Right hindlimb (tissue), 1 donor: ENCODE measurements around the gene PDE6D.

Source experiments
- DNase-seq: peaks from one replicate; pipeline ENCODE4 v3.0.0-alpha.2; 2018

PDE6D gene

DNA sequence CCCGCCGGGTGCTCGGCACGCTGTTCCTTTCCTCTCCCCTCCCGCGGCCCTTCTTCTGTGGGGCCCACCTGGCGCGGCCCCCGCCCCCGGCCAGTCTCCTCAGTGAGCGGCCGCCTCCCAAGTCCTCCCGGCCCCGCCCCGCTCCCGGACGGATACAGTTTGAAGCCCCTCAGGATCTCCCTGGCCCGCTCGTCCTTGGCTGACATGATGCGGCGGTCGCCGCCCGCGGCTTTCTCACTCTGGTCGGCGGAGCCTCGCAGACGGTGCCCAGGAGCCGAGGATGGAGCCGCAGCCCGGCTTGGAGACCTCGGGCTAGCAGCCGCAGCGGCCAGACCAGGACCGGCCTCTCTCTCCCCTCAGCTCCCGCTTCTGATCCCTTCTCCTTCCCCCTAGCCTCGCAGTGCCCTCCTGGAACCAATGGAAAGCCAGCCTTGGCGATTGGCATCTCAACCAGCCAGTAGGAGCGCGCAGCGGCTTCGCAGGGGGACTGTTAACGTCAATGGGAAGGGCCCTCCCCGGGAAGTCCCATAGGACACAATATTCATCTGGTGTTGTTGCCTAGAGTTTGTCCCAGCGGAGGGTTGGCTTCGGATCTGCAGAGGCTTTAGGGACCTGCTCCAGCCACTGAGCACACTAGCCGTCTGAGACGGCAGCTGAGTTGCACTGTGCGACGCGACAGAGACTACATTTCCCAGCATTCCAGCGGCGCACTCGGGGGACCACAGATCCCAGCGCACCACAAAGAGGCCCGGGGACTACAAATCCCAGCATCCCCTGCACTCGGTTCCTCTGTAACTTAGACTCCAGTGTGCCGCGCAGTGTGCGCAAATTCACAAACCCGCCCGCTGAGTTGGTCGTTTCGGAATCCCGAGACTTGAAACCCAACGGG is at the start of gene PDE6D:
Gene PDE6D, minus strand, starts transcription at position 374 of the 889 bp plus-strand sequence. Its CDS starts 168 bp downstream, at position 206.
- DNase-seq: peak; percentile 99

DNA sequence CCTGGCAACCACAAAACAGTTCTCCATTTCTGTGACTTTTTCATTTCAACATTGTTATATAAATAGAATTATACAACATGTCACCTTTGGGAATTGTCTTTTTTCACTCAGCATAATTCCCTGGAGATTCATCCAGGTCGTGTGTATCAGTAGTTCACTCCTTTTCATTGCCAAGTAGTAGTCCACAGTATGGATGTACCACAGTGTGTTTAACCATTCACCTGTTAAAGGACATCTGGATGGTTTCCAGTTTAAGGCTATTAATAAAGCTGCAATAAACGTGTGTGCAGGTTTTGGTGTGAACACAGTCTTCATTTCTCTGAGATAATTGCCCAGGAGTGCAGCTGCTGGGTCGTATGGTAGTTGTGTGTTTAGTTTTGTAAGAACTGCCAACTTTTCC is 40.8 kb upstream of the PDE6D start:
- no peak for DNase-seq

DNA sequence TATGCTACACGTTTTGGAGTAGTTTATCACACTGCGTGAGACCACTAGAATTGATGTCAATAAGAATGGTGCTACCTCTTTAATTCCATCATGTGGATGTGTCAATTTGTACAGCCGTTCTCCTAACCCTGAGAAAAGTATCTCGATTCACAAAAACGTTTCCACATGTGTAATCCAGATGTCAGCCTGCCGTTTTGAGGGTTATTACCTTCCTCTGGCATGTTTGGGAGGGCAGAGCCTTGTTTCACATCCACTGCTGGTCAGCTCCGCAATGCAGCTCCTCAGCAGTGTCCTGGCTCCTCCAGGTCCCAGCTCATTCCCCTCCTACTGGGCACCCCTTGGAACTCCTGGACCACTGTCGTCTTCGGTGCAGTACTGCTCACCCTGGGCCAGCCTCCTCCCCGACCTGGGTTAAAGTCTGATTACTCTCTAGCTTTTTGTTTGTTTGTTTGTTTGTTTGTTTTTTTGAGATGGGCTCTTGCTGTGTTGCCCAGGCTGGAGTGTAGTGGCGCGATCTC is 39.8 kb upstream of the PDE6D start:
- DNase-seq: no peak

DNA sequence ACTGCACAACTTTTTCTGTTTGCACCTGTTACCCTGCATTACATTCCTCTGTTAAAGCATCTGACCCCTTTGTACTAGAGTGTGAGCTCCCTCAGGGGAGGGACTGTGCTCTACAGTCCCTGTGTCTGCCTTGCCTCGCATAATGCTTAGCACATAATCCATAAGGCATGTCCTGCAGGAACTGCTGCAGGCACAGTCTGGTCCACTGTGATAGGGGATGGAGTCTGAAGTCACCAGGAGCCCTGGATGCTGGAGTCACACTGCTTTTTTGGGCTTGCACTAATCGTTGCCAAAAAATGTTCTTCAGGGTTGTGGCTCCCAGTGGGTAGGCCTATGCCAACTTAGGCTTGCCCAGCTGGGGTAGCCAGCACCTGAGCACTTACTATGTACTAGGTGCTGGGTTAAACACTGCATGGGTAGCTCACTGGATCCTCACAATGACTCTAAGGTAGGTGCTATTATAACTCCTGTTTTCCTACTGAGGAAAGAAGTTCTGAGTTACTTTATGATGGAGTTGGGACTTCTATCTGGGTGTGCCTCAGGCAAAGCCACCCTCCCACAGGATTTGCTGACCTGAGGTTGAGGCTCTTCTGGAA is 38.5 kb upstream of the PDE6D start:
- DNase-seq: no peak

DNA sequence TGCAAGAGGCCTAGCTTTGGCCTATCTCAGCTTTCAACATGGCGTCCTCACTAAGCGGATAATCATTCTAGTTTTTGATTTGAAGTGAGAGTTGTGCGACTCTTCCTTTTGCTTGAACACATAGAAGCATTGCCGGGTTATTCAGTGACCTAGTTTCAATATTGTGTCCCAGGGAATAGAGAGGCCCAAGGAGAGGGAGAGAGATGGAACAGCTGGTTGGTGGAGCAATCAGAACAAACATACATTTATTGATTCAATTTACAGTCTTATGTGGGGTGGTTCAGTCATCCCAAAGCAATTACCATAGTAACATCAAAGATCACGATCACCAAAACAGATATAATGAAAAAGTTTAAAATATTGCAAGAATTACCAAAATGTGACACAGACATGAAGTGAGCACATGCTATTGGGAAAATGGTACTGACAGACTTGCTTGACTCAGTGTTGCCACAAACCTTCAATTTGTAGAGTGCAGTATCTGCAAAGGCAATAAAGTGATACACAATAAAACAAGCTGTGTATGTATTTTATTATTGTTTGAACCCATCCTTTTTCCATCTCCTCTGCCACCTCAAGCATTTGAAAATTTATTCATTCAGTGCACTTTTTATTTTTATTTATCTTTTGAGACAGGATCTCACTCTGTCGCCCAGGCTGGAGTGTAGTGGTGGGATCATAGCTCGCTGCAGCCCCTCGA is 35.4 kb upstream of the PDE6D start:
- no peak for DNase-seq

DNA sequence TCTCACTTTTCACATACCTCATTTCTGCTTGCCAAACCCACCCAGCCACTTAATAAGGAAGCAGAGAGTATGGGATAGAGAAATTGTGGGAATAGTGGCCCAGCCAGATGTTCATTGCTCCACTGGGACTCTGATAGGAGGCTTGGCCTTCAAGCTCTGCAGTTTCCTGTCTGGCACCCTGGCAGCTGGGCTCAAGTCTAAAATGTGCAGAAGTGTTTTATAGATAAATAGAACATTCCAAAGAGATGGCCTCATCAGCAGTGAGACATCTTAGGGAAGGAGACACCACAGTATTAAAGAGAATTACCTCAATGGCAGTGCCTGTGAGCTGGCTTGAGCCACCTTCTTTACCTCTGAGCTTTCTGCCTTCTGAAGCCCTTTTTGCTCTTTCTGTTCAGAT is 29.8 kb upstream of the PDE6D start:
- no peak for DNase-seq

DNA sequence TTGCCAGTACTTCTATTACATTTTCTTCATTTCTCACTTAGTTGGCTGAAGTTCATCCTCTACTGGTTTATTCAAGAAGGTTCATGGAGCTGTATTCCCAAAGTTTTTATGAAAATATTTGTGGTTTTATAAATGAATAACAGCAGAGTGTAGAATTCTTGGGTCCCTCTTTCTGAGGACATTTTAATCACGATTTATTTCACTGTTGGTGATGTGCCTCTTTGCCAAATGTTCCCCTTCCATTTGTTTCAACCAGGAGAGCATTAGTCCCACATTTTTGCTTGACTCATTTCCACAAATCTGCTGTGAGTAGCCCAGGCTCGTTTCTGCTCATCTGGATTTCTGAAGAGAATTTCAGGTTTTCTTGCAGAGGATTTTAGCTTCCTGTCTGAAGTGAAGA is 25.9 kb upstream of the PDE6D start:
- DNase-seq: no peak

DNA sequence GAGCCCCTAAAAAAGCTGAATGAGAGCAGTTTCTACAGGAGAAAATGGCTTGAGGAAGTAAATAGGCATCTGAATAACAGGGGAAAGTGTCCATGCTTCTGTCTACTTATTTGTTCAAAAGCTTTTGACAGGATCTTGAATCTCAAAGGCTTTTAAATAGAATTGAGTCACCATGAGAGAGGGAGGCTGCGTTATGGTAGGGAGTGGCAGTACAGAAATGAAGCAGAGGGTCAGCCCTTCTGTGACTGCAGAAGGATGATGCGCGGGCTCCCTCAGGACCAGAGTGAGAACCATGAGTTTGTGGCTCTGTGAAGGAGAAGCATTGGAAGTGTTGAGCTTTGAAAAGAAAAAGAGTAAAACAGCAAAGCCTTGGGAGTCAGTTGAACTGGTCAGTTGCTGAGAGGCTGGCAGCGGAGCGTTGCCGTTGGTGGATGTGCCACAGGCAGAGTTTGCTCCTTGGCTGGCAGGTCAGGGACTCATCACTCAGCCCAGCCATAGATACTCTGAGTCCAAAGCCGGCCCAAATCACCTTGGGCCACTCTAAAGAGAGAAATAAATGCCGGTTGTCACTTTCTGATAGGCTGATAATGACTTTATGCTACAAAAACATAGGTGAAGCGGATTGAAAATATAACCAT is 22.5 kb upstream of the PDE6D start:
- DNase-seq: no peak

DNA sequence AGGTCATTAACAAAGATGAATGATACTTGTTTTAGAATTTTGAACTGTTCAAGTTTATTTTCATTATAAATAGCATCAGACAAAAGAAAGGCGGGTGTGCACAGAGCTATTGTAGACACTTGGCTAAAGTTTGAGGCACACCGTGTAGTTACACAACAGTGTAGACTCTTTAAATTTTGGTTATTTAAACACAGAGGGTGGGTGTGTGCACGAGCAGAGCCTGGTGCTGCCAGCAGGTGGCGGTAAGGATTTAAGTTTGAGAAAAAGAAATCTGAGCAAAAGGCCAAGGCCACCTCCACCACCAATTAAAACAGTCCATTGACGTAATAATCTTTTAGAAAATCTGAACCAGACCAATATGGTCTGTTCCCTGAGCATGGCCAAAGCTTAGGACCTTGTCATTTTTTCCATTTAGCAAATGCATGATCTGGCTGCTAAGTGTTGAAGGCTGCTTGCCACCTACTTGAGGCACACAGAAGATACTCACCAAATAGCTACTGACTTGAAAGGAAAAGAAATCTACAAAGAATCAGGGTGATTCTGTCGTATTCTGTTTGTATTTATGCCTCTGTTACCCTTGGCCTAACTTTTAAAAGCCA is 19.5 kb upstream of the PDE6D start:
- DNase-seq: no peak

DNA sequence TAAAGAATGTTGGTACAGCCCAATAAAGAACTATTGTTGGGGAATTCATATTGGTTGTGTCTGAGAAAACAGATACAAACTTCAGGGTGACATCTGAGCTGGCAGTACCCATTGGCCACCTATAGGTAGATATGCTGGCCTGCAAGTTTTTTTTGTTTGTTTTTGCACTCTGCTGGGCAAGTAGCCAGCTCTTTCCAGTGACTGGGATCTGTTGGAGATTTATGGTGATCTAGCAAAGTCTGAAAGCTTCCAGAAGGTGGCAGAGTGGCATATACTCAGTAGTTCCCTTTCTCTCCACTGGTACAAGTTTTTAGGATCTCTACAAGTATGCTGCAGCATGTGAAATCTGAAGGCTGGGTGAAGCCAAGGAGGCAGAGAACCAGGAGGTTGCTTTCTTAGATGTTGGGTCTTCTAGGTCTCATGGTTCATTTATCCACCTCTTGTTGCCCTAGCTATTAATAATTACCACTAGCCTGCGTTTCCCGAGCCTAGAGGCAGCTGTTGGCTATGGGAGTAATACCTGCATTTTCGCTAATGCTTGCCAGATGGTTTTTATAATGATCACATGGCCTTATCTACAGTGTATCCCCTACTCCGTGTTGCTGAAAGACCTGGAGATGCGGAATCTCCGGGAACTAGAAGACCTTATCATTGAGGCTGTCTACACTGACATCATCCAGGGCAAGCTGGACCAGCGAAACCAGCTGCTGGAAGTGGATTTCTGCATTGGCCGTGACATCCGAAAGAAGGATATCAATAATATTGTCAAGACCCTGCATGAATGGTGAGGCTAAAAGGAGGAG is 14.6 kb upstream of the PDE6D start:
- no peak for DNase-seq

DNA sequence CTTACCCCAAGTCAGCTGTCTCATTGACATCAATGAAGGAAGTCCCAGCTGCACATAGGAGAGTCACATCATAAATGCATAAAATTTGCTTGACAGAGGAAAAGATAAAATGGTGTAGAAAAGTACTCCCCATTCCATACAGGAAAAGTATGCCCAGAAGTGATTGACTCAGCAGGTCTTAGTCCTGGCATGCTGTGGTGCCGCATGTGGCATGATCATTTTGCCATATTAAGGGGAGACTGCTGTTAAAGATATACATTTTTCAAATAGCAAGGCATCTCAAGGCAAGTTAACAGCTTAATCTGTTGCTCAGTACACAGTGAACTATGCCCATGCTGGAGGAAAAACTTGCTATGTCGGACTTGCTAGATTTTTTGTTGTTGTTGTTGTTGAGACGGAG is 13.3 kb upstream of the PDE6D start:
- no peak for DNase-seq

DNA sequence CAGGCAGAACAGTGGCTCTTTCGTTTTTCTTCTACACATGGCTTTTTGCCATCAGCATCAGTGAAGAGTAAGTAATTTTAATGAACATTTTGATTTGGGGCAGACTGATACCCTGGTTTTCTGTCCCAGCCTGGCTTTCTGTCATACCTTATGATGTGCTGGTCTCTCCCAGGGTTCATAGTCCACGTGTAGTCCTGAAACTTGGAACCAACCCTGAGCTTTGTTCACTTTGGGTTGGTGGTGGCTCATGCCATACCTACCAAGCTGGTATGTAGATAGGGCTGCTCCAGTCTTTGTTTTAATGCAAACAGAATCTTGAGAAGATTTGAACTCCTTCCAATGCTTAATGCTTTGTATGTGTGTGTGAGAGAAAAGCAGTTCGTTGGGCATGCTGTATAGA is 10.0 kb upstream of the PDE6D start:
- DNase-seq: no peak

DNA sequence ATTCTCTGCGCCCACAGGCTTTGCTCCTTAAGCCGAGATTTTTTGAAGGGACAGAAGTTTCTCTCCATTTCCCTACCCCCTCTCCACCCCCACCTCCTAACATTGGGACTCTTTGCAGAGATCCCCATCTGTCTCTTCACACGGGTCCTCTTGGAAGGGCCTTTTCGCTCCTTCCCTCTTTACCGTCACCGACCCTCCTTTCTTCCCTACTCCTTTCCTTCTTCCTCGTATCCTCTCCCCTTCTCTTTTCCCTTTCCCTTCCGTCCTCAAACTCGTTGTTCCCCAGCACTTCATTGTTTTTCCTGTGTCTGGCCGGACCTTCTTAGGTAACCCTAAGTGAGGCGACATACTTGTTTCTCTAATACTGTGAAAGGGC is 5.8 kb upstream of the PDE6D start:
- DNase-seq: no peak

DNA sequence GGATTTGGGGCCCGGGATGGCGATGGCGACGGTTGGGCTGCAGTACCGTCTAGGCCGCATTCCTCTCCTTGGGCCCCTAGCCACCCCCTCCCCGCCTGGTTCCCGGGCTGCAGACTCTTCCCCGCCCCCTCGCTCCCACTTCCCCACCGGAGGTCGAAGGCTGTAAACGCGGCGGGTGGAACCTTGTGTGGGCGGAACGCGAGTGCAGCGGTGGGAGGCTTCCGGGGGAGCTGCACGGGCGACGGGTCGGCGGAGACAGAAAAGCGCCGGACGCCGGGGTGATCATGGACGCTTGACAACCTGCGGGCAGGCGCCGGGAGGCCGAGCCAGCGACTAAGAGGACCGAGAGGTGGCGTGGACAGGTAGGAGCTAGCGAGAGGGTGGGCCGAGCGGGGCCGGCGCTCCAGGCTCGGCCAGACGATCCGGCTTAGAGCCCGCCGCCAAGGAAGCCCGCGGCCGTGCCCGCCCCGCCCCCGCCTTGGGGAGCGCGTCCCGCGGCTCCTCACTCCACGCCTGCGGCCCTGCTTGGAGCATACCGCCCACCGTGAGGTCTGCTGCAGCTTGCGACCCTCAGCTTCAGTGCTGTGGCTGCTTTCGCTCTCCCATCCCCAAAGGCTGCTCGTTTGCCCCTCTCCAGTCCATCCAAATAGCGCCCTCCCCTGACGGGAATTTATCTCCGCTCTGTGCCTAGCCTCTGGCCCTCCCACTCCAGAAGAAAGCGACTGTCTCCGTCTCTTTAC is 5.3 kb upstream of the PDE6D start, which contains the start of gene COPS7B:
Gene COPS7B, plus strand, starts transcription at position 269 of the 740 bp plus-strand sequence. CDS start 2,126 bp downstream, outside the sequence.
- peak; percentile 91 for DNase-seq

DNA sequence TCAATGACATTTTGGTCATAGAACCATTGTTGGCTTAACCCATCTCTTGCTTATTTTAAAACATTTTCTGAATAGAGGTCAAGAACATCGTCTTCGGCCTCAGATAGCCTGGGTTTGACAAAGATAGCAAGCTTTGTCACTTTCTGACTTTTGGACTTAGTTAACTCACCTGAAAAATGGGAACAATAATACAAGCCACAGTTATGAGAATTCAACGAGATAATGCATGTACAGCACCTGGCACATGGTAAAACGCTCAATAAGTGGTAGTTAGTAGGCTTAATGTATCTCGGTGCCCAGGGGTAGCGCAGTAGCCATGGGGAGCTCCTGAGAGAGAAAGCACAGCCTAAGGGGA is 4.7 kb upstream of the PDE6D start:
- DNase-seq: no peak

DNA sequence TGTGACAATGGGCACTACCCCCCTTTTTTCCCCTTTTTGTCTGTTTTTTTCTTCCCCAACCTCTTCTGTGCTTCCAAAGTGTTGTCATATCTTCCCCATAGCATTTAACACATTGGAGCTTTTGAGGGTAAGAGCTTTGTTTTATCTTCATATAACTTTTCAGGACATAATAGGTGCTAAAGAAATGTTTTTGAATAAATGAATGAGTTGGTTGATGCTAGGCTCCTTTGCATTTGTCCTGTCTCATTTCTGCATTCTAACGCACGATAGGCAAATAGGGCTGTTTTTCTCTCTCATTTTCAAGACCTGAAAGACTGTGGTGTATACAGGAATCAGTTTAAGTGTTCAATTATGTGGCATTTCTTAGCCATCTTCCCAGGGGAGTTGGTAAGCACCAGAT is 4.3 kb upstream of the PDE6D start:
- DNase-seq: no peak

DNA sequence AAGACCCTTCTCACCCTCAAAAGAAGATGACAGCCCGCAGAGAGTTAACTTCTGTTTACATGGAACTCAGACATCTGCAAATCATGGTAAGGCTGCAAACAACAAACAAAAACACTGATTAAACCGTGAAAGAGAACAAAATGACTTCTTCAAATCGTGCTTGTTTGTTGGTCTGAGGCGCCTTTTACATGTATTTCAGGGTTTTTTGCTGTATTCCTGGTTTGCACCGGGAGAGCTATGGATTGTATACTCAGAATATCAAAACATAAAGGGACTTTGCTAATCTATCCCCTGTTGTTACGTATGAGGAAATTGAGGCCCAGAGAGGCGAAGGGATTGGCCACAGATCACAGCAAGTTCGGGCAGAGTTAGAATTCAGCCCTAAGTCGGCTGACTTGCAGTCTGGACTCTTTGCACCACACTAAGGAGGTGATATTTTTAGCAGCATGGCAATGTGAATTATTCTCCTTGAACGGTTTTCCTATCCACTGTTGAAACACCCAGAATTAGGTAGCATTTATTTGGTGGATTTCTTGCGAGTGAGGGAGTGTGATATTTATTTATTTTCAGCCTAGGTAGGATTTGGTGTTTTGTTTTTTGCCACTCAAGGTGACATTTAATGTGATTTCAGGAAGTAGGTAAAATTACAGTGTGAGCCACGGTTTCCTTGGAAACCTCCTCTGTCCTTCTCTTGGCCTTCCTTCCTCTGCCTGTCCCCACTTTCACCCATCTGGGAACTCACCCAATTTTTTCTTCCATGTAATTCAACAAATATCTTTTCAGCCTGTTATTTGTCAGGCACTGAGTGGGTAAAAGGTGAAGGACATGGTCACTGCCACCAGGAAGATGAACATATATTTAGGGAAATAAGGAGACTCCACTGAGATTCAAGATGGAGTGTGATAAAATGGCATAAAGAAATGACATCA is 980 bp upstream of the PDE6D start:
- DNase-seq: peak; percentile 29

DNA sequence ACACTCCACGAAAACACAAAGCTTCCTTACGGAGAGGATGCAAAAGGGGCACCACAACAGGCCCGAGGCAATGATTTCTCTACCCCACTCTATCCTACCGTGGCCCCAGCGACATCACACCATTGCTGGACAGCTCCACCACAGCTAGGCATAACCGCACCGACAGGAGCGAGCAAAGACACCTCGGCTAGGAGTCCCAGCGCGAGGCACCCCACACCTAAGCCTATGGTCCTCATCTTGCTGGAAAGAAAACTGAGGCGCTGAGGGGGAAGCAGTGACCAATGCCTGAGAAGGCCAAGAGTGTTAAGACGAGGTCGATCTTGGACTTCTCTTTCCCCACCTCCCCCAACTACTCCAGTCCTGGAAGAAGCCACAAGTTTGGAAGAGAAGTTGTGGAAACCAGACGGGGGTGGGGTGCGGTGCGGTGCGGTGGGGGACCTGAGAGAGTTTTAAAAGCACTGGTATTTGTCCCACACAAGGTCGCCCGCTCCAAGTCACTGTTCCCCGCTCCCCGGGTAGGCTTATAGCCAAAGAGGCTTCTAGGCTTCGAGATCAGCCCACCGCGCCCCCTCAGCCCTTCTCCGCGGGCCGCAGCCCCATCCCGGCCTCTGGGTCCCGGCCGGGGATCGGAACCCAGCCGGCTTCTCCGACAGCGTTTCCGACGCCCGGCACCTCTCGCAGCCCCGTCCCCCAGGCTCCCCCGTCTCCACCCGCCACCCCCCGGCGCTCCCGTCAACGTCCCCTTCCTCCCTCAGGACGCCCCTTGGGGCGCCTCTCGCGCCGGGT is 766 bp downstream of the PDE6D start:
- peak; percentile 39 for DNase-seq
